Muscle of leg (tissue), 11 donors: ENCODE results near the gene KLHDC7A. TPM values are rescaled to one million over a fixed set of nuclear protein-coding genes. Genes with fewer than 3 reads are reported as not detected.
"Not testable (repeated sequence)": the region's sequence is repeated elsewhere in the genome, so short reads cannot be mapped to it uniquely, and the experiment has no call there.

Experiments
- DNase-seq: peaks from one replicate; pipeline ENCODE4 v3.0.0; 2013
- H3K27ac ChIP-seq: one replicate; pipeline ENCODE4 v1.5.1; 2013; ENCODE audit warnings: mild to moderate bottlenecking, low read length, control low read depth
- H3K27me3 ChIP-seq: one replicate; pipeline ENCODE4 v1.6.1; 2013; ENCODE audit warnings: low read length; ENCODE audit not compliant: control insufficient read depth, insufficient read depth
- H3K36me3 ChIP-seq: one replicate; pipeline ENCODE4 v1.6.1; 2013; ENCODE audit warnings: low read length; ENCODE audit not compliant: control insufficient read depth, insufficient read depth
- H3K4me1 ChIP-seq: one replicate; pipeline ENCODE4 v1.6.1; 2013; ENCODE audit warnings: low read length; ENCODE audit not compliant: control insufficient read depth, insufficient read depth
- H3K4me3 ChIP-seq: one replicate; pipeline ENCODE4 v1.5.1; 2013; ENCODE audit warnings: low read length, control low read depth
- H3K9me3 ChIP-seq: replicated peaks from 2 replicates; pipeline ENCODE4 v1.6.1; 2013; ENCODE audit warnings: low read depth, low read length; ENCODE audit not compliant: control insufficient read depth
- WGBS: methylation state at CpG from one replicate; pipeline ENCODE4 v1.1.5; 2013; ENCODE audit warnings: missing lambda C conversion rate; ENCODE audit not compliant: insufficient coverage; 5-methylcytosine and 5-hydroxymethylcytosine counted together
- polyA plus RNA-seq, 8 donors: library from polyadenylated mRNA; unstranded; fragments of 120-200 nt; gene quantifications; one replicate each; pipeline versions ENCODE4 v1.2.1 to v1.2.3, GENCODE V29; 2013; ENCODE audit warnings: inconsistent platforms in 1 of 8, low replicate concordance in 1 of 8; ENCODE audit not compliant: insufficient read length in 8 of 8, insufficient read depth in 1 of 8
- total RNA-seq: library from RNA; stranded (reverse); fragments of 120-200 nt; gene quantifications from one replicate; pipeline ENCODE4 v1.2.4, GENCODE V29; 2013

Gene KLHDC7A
- total and polyA plus RNA-seq, 9 donors: 0.03 to 0.25 (median 0.04) TPM; not detected in 5

GRCh38 chr1:18452550-18452949, 28.2 kb upstream of the KLHDC7A start:
- Histone ChIP-seq H3K36me3 (no peaks in the 10 kb centered on the region), H3K27me3 (peaks cover 11% of the 10 kb centered on the region), H3K4me3 (no peak overlapping the region), H3K4me1 (no peaks in the 10 kb centered on the region), H3K9me3 (no peaks in the 10 kb centered on the region), H3K27ac (no peak overlapping the region)
- DNase-seq: peak; percentile 16

- no peaks in the 10 kb centered on the region for H3K36me3 ChIP-seq
- H3K4me3 ChIP-seq: no peak overlapping the region
- no peaks in the 10 kb centered on the region for H3K4me1 ChIP-seq
- H3K27me3 ChIP-seq: peaks cover 34% of the 10 kb centered on the region
- H3K27ac ChIP-seq: no peak overlapping the region
- 43% methylated on average over 11 of the region's 15 CpGs for WGBS
- DNase-seq: no peak
- H3K9me3 ChIP-seq: no peaks in the 10 kb centered on the region
These were observed 22.3 kb upstream of the KLHDC7A start for GRCh38 chr1:18458133-18459092.

GRCh38 chr1:18461656-18462055, 19.1 kb upstream of the KLHDC7A start:
- H3K4me1 ChIP-seq: no peaks in the 10 kb centered on the region
- 78% methylated on average over 10 of the region's 10 CpGs for WGBS
- no peaks in the 10 kb centered on the region for H3K9me3 ChIP-seq
- H3K27me3 ChIP-seq: peaks cover 25% of the 10 kb centered on the region
- no peak overlapping the region for H3K27ac ChIP-seq
- DNase-seq: no peak
- no peak overlapping the region for H3K4me3 ChIP-seq
- H3K36me3 ChIP-seq: no peaks in the 10 kb centered on the region

GRCh38 chr1:18462517-18462916, 18.2 kb upstream of the KLHDC7A start:
- not testable (repeated sequence) for H3K4me1 ChIP-seq, H3K27ac ChIP-seq, DNase-seq, H3K4me3 ChIP-seq, H3K36me3 ChIP-seq, H3K9me3 ChIP-seq
- H3K27me3 ChIP-seq: peaks cover 28% of the 10 kb centered on the region
- WGBS: no CpG with 5 or more reads among the region's 5 CpGs

- Histone ChIP-seq H3K4me1 (no peaks in the 10 kb centered on the region), H3K27me3 (peaks cover 24% of the 10 kb centered on the region), H3K27ac (no peak overlapping the region), H3K4me3 (no peak overlapping the region), H3K36me3 (no peaks in the 10 kb centered on the region), H3K9me3 (no peaks in the 10 kb centered on the region)
- WGBS: 69% methylated on average over 8 of the region's 8 CpGs
- no peak for DNase-seq
These were observed 17.7 kb upstream of the KLHDC7A start for GRCh38 chr1:18463063-18463462.

DNA sequence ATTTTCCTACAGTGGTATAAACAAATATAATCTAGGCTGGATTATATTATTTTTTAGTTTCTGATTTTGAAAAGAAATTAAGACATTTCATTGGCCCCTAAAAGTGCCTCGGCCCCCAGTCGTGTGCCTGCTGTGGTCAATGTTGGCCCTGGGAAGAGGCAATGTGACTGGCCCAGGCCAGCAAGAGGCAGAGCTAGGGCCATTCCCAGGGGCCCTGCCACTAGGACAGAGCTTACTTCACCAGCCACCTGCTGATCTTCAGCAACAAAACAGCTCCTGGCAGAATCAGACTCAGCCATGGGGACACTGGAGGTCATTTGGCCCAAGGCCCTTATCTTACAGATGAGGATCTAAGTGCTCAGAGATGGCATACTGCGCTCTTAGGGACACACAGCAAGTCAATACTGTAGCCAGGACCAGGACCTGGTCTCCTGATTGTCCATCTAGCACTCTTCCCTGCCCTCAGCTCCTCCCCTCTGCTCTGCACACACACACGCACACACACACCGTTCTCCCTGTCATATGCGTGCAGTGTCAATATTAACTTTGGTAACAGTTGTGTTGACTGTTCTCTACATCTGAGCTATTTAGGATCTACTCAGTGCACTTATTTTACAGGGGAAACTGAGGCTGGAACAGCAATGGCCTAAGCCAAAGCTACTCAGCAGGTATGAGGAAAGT, 16.6 kb upstream of the KLHDC7A start:
- 85% methylated on average over 3 of the region's 6 CpGs for WGBS
- H3K27ac ChIP-seq: no peak overlapping the region
- no peak for DNase-seq
- H3K9me3 ChIP-seq: no peaks in the 10 kb centered on the region
- no peak overlapping the region for H3K4me3 ChIP-seq
- no peaks in the 10 kb centered on the region for H3K4me1 ChIP-seq
- H3K36me3 ChIP-seq: no peaks in the 10 kb centered on the region
- peaks cover 17% of the 10 kb centered on the region for H3K27me3 ChIP-seq

- no peak for DNase-seq
- H3K4me1 ChIP-seq: no peaks in the 10 kb centered on the region
- no peak overlapping the region for H3K27ac ChIP-seq
- no peaks in the 10 kb centered on the region for H3K36me3 ChIP-seq
- WGBS: 58% methylated on average over 6 of the region's 8 CpGs
- no peaks in the 10 kb centered on the region for H3K9me3 ChIP-seq
- no peak overlapping the region for H3K4me3 ChIP-seq
- H3K27me3 ChIP-seq: peaks cover 16% of the 10 kb centered on the region
These were observed 16.1 kb upstream of the KLHDC7A start for GRCh38 chr1:18464665-18465050.

DNA sequence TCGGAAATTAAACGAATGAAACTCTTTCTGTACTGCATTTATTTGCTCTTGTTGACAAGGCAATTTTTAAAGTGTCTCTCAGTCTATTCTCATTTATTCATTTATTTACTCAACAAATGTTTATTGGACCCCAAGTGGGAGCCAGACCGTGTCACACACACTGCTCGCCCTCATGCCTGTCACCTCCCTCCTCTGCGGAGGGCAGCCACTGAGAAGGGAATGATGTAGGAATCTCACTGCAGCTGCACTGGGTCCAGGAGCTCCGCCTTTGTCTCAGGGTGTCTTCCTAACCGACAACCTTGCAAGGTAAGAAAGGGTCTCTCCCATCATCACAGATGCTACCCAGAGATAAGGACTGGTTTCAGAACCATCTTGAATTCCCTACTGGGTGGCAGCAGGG, 14.1 kb upstream of the KLHDC7A start:
- no peak overlapping the region for H3K27ac ChIP-seq
- no peak overlapping the region for H3K4me3 ChIP-seq
- H3K4me1 ChIP-seq: no peaks in the 10 kb centered on the region
- no peak for DNase-seq
- H3K36me3 ChIP-seq: no peaks in the 10 kb centered on the region
- H3K9me3 ChIP-seq: no peaks in the 10 kb centered on the region
- H3K27me3 ChIP-seq: peaks cover 14% of the 10 kb centered on the region
- 63% methylated on average over 3 of the region's 7 CpGs for WGBS

- WGBS: 73% methylated on average over 5 of the region's 6 CpGs
- peaks cover 11% of the 10 kb centered on the region for H3K27me3 ChIP-seq
These were observed 12.2 kb upstream of the KLHDC7A start for GRCh38 chr1:18468570-18468969.

DNA sequence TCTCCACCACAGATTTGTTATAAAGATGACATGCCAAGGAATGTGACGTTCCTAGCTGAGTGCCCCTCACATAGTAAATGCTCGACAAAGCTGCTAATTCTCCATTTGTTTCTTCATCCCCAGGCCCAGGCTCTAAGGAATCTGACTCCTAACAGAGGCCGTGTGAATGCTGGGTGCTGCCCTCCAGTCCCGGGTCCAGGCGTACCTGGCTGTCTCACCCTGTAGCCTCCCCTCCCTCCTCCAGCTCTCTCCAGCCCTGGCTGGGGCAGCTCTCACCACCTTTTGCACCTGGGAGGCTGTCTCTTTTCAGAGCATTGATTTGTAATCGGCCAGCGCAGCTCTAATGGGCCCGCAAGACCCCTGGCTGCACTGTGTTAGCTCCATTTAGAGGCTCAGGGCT, 11.2 kb upstream of the KLHDC7A start:
- Histone ChIP-seq H3K27me3 (peaks cover 11% of the 10 kb centered on the region), H3K9me3 (no peaks in the 10 kb centered on the region), H3K4me3 (no peak overlapping the region), H3K36me3 (no peaks in the 10 kb centered on the region), H3K27ac (no peak overlapping the region), H3K4me1 (no peaks in the 10 kb centered on the region)
- DNase-seq: no peak
- 60% methylated on average over 8 of the region's 8 CpGs for WGBS

More at GRCh38 chr1:18468570-18468969, 12.2 kb upstream of the KLHDC7A start:
- DNase-seq: no peak
- H3K9me3 ChIP-seq: no peaks in the 10 kb centered on the region
- H3K4me1 ChIP-seq: no peaks in the 10 kb centered on the region
- no peaks in the 10 kb centered on the region for H3K36me3 ChIP-seq
- no peak overlapping the region for H3K27ac ChIP-seq
- no peak overlapping the region for H3K4me3 ChIP-seq
